Uterus (tissue), 2 donors: ENCODE results near the gene MYPOP.

Experiments used
- CTCF ChIP-seq, 4 experiments: fragments of 200-600 bp in 2 of 4; fragments of 450-650 bp in 2 of 4; sonication (generic) in 2 of 4; IDR thresholded peaks; one replicate each; pipeline ENCODE4 v1.5.1; 2016 to 2019; ENCODE audit warnings: antibody characterized with exemption in 4 of 4, mild to moderate bottlenecking in 2 of 4, moderate library complexity in 1 of 4
- POLR2A ChIP-seq, 2 donors: fragments of 450-650 bp; IDR thresholded peaks; one replicate each; pipeline ENCODE4 v1.6.1; 2016; ENCODE audit warnings: antibody characterized with exemption in 2 of 2, mild to moderate bottlenecking in 1 of 2, moderate library complexity in 1 of 2

DNA sequence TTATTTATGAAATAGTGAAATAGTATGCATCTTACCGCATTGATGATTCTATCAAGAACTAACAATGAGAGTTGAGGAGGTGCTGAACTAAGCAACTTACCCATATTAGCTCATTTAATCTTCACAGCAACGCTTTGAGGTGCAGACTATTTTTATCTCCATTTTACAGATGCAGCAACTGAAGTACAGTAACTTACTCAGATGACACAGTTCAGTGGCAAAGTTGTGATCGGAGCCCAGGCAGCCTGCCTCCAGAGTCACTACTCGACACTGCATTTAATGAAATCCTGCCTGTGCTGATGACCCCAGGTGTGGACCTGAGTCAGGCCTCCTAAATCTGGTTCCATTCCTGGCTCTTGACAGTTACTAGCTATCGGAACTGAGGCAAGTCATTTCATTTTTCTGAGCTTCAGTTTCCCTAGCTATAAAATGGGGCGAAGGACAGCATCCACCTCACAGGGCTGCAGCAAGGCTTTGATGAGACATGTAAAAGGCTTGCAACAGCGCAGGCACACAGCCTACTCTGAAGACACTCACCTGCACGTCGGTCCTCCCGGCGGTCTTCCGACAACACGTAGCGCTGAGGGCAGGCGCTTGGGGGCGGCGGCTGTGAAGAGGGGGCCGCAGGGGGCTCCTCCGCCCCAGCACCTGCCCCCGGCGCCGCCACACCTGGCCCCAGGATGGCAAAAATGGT, 1.5 kb downstream of the MYPOP start:
- no peak for TF ChIP-seq CTCF (IDR thresholded peaks at IDR 0.05)
- no peak for TF ChIP-seq POLR2A (IDR thresholded peaks at IDR 0.05)
